ENCODE data around the gene ACTG2. TPM values are rescaled to one million over a fixed set of nuclear protein-coding genes. Genes with fewer than 3 reads are reported as not detected.
A peak's percentile ranks its signal among the peaks of the same experiment; 100 is the strongest.

Gene ACTG2
- total and polyA plus RNA-seq, 10 of the 15 experiments (the other 5 are each of a cell fraction or from before 2014, with no cell fraction given): 0.06 to 0.97 (median 0.12) TPM; not detected in 7

DNA sequence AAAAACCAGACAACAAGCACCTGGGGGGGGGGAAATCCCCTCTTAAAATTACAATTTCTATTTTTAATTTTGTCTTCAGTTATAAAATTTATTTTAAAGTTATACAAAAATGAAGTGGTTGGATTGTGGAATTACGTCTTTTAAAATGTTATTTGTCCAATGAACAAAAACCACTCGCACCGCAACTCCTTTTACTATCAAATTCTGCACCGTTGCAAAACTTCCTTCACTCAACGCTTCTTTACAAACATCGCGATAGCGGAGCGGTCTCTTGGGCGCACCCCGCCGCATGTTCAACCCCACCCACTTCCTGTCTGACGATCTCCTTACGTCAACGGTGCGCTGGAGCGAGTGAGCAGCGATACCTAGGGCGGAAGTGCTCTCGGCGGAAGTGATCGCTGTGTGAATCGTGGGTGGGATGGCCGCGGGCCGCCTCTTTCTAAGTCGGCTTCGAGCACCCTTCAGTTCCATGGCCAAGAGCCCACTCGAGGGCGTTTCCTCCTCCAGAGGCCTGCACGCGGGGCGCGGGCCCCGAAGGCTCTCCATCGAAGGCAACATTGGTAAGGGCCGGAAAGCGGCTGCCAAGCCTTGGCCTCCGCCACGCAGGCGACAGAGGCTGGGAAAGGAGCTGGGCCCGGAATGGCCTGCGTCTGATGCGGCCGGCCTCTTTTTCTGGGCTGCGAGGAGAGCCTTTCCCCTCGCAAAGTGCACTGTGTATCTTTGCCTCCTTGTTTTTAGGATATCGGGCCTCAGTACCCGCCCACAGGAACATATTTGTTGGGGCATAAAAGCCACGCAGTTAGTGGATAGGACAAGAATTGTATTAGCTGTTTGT, 33.9 kb downstream of the ACTG2 start, which contains the start of gene DGUOK (continued):
- TF ChIP-seq, protein P1, sequence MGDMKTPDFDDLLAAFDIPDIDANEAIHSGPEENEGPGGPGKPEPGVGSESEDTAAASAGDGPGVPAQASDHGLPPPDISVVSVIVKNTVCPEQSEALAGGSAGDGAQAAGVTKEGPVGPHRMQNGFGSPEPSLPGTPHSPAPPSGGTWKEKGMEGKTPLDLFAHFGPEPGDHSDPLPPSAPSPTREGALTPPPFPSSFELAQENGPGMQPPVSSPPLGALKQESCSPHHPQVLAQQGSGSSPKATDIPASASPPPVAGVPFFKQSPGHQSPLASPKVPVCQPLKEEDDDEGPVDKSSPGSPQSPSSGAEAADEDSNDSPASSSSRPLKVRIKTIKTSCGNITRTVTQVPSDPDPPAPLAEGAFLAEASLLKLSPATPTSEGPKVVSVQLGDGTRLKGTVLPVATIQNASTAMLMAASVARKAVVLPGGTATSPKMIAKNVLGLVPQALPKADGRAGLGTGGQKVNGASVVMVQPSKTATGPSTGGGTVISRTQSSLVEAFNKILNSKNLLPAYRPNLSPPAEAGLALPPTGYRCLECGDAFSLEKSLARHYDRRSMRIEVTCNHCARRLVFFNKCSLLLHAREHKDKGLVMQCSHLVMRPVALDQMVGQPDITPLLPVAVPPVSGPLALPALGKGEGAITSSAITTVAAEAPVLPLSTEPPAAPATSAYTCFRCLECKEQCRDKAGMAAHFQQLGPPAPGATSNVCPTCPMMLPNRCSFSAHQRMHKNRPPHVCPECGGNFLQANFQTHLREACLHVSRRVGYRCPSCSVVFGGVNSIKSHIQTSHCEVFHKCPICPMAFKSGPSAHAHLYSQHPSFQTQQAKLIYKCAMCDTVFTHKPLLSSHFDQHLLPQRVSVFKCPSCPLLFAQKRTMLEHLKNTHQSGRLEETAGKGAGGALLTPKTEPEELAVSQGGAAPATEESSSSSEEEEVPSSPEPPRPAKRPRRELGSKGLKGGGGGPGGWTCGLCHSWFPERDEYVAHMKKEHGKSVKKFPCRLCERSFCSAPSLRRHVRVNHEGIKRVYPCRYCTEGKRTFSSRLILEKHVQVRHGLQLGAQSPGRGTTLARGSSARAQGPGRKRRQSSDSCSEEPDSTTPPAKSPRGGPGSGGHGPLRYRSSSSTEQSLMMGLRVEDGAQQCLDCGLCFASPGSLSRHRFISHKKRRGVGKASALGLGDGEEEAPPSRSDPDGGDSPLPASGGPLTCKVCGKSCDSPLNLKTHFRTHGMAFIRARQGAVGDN (IDR thresholded peaks at IDR 0.05): peak; percentile 98
- peak; percentile 92 for TF ChIP-seq YY1 (IDR thresholded peaks at IDR 0.05; ENCODE audit: low read depth, low read length)
- TF ChIP-seq HCFC1 (IDR thresholded peaks at IDR 0.05; ENCODE audit: low read length): peak; percentile 60
- TF ChIP-seq ETV6 (conservative IDR thresholded peaks at IDR 0.05 in 1 of 2, IDR thresholded peaks at IDR 0.05 in 1 of 2; ENCODE audit: borderline replicate concordance in 1 of 2, low read depth in 1 of 2): peak in 1 of 2 experiments; percentile 64; a peak in 1 of 4 replicates
- peak; percentile 90; the same call in 1 of the 2 replicates for TF ChIP-seq RCOR1 (conservative IDR thresholded peaks at IDR 0.05; ENCODE audit: low read depth, low read length)
- TF ChIP-seq, protein P2, sequence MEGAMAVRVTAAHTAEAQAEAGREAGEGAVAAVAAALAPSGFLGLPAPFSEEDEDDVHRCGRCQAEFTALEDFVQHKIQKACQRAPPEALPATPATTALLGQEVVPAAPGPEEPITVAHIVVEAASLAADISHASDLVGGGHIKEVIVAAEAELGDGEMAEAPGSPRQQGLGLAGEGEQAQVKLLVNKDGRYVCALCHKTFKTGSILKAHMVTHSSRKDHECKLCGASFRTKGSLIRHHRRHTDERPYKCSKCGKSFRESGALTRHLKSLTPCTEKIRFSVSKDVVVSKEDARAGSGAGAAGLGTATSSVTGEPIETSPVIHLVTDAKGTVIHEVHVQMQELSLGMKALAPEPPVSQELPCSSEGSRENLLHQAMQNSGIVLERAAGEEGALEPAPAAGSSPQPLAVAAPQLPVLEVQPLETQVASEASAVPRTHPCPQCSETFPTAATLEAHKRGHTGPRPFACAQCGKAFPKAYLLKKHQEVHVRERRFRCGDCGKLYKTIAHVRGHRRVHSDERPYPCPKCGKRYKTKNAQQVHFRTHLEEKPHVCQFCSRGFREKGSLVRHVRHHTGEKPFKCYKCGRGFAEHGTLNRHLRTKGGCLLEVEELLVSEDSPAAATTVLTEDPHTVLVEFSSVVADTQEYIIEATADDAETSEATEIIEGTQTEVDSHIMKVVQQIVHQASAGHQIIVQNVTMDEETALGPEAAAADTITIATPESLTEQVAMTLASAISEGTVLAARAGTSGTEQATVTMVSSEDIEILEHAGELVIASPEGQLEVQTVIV (IDR thresholded peaks at IDR 0.05; ENCODE audit: borderline replicate concordance, partially characterized antibody): peak; percentile 82
- peak; percentile 97 for TF ChIP-seq PML (IDR thresholded peaks at IDR 0.05; ENCODE audit: low read length)
- TF ChIP-seq TBL1XR1 (IDR thresholded peaks at IDR 0.05; ENCODE audit: low read depth, low read length): 0 out of 2 replicates have a peak, but pooled peaks have one; percentile 21
